GM23338 (cell line): ENCODE data around the gene ANAPC13. TPM values are rescaled to one million over a fixed set of nuclear protein-coding genes. Genes with fewer than 3 reads are reported as not detected.

Experiments
- ATAC-seq: fragments of 200-7000 bp; cut with Tn5 transposase; 3 replicates; pipeline ENCODE4 v1.9.1; 2020
- DNase-seq: peaks from one replicate; pipeline ENCODE4 v3.0.0-alpha.2; 2015; ENCODE audit warnings: low spot score
- H2AFZ ChIP-seq: fragments of 200-600 bp; sonication (generic); 2 replicates; pipeline ENCODE4 v1.8.0; 2016; ENCODE audit warnings: antibody characterized with exemption, mild to moderate bottlenecking, moderate library complexity
- H3F3A ChIP-seq: fragments of 200-600 bp; sonication (generic); replicated peaks from 2 replicates; pipeline ENCODE4 v1.8.0; 2017; ENCODE audit warnings: antibody characterized with exemption, mixed run types, low read depth
- H3K27ac ChIP-seq: fragments of 200-600 bp; sonication (generic); 2 replicates; pipeline ENCODE4 v1.6.1; 2016; ENCODE audit warnings: low read depth
- H3K27me3 ChIP-seq: fragments of 200-600 bp; sonication (generic); 2 replicates; pipeline ENCODE4 v1.8.0; 2016; ENCODE audit warnings: mild to moderate bottlenecking, mixed run types, moderate library complexity; ENCODE audit not compliant: insufficient read depth
- H3K36me3 ChIP-seq: fragments of 200-600 bp; sonication (generic); 2 replicates; pipeline ENCODE4 v1.8.0; 2016; ENCODE audit warnings: mild to moderate bottlenecking; ENCODE audit not compliant: insufficient read depth
- H3K4me1 ChIP-seq: fragments of 200-600 bp; sonication (generic); 2 replicates; pipeline ENCODE4 v1.8.0; 2016; ENCODE audit warnings: mild to moderate bottlenecking, moderate library complexity; ENCODE audit not compliant: insufficient read depth
- H3K4me2 ChIP-seq: fragments of 200-600 bp; sonication (generic); 2 replicates; pipeline ENCODE4 v1.7.1; 2017; ENCODE audit warnings: mixed run types
- H3K4me3 ChIP-seq: fragments of 200-600 bp; sonication (generic); 2 replicates; pipeline ENCODE4 v1.6.1; 2016; ENCODE audit warnings: mixed run types
- H3K79me2 ChIP-seq: fragments of 200-600 bp; sonication (generic); replicated peaks from 2 replicates; pipeline ENCODE4 v1.8.0; 2017; ENCODE audit warnings: mild to moderate bottlenecking; ENCODE audit not compliant: insufficient read depth
- H3K9me2 ChIP-seq: fragments of 200-600 bp; sonication (generic); 2 replicates; pipeline ENCODE4 v1.8.0; 2017; ENCODE audit not compliant: insufficient read depth
- H4K20me1 ChIP-seq: fragments of 200-600 bp; sonication (generic); replicated peaks from 2 replicates; pipeline ENCODE4 v1.8.0; 2017; ENCODE audit warnings: mild to moderate bottlenecking; ENCODE audit not compliant: insufficient read depth
- H3K27ac Mint-ChIP-seq: 2 replicates; pipeline ENCODE4 v1.8.0; 2020; ENCODE audit warnings: inconsistent platforms, mild to moderate bottlenecking, moderate library complexity, mixed read lengths
- H3K27me3 Mint-ChIP-seq: 3 replicates; pipeline ENCODE4 v1.8.0; 2022; ENCODE audit warnings: low read depth, mild to moderate bottlenecking, moderate library complexity, mixed read lengths, inconsistent platforms; ENCODE audit not compliant: insufficient read depth, poor library complexity
- H3K36me3 Mint-ChIP-seq: 3 replicates; pipeline ENCODE4 v1.8.0; 2021; ENCODE audit warnings: low read depth, mild to moderate bottlenecking, inconsistent platforms, moderate library complexity, mixed read lengths
- H3K4me1 Mint-ChIP-seq: 3 replicates; pipeline ENCODE4 v1.8.0; 2020; ENCODE audit warnings: mild to moderate bottlenecking, inconsistent platforms, mixed read lengths
- H3K4me3 Mint-ChIP-seq: 3 replicates; pipeline ENCODE4 v1.8.0; 2021; ENCODE audit warnings: moderate library complexity, mild to moderate bottlenecking, inconsistent platforms, mixed read lengths
- H3K9me3 Mint-ChIP-seq: 3 replicates; pipeline ENCODE4 v1.8.0; 2020; ENCODE audit warnings: moderate library complexity, mild to moderate bottlenecking, inconsistent platforms, mixed read lengths
- CTCF ChIP-seq, 2 experiments: fragments of 200-600 bp in 1 of 2; sonication (generic) in 1 of 2; conservative IDR thresholded peaks; 2 replicates each; pipeline versions ENCODE4 v1.5.1 to v1.6.1; 2016 to 2017; ENCODE audit warnings: antibody characterized with exemption in 2 of 2, low read depth in 2 of 2, mild to moderate bottlenecking in 2 of 2, moderate library complexity in 1 of 2
- ETS1 ChIP-seq: IDR thresholded peaks from 2 replicates; pipeline ENCODE4 v1.6.1; 2016; ENCODE audit warnings: antibody characterized with exemption
- EZH2phosphoT487 ChIP-seq: fragments of 200-600 bp; sonication (generic); IDR thresholded peaks from one replicate; pipeline ENCODE4 v1.8.1; 2018; ENCODE audit warnings: antibody characterized with exemption; ENCODE audit not compliant: unreplicated experiment
- JUNB ChIP-seq: IDR thresholded peaks from one replicate; pipeline ENCODE4 v1.6.1; 2016; ENCODE audit warnings: antibody characterized with exemption; ENCODE audit not compliant: unreplicated experiment
- REST ChIP-seq: IDR thresholded peaks from one replicate; pipeline ENCODE4 v1.6.1; 2018; ENCODE audit warnings: antibody characterized with exemption; ENCODE audit not compliant: unreplicated experiment
- STAT1 ChIP-seq: IDR thresholded peaks from one replicate; pipeline ENCODE4 v1.6.1; 2016; ENCODE audit warnings: antibody characterized with exemption; ENCODE audit not compliant: unreplicated experiment
- ZNF114 ChIP-seq: fragments of 250-450 bp; sonication (Bioruptor Pico); IDR thresholded peaks from 2 replicates; pipeline ENCODE4 v1.5.0; 2020; ENCODE audit warnings: mild to moderate bottlenecking, moderate library complexity
- polyA plus RNA-seq: library from polyadenylated mRNA; unstranded; fragments of >200 nt; fragmentation: Nextera tagmentation; extraction: Ambion mirVana; gene quantifications from 2 replicates; pipeline ENCODE4 v1.2.1, GENCODE V29; 2016
- total RNA-seq: library from RNA; depleted of rRNA; stranded (reverse); fragments of >200 nt; shearing (Covaris generic); gene quantifications from 2 replicates; pipeline ENCODE4 v1.2.3, GENCODE V29; 2014

Gene ANAPC13
- total and polyA plus RNA-seq, 2 experiments from 2014 or later, result 44.4 to 76.8 TPM

- TF ChIP-seq ETS1 (no peak), ZNF114 (CRISPR knock-in tag) (no peak), REST (no peak), STAT1 (no peak), JUNB (no peak)
Observed at GRCh38 chr3:134474956-134475355, 10.8 kb downstream of the ANAPC13 start (continued).

- Histone ChIP-seq H3K4me2 (no peak overlapping the region), H2AFZ (no peak overlapping the region)
- TF ChIP-seq JUNB (no peak), ETS1 (no peak), REST (no peak), CTCF (conservative IDR thresholded peaks at IDR 0.05; ENCODE audit: low read depth in 2 of 2) (peak; percentile 77 to 89), EZH2phosphoT487 (no peak)
Observed at GRCh38 chr3:134473868-134474546, 11.8 kb downstream of the ANAPC13 start.

More at GRCh38 chr3:134473868-134474546, 11.8 kb downstream of the ANAPC13 start:
- Histone ChIP-seq H3K4me1 (no peaks in the 10 kb centered on the region), H4K20me1 (no peaks in the 10 kb centered on the region), H3K4me3 (no peak overlapping the region), H3K27me3 (no peaks in the 10 kb centered on the region), H3K9me2 (no peaks in the 10 kb centered on the region), H3F3A (no peaks in the 10 kb centered on the region), H3K36me3 (peaks cover 18% of the 10 kb centered on the region), H3K27ac (no peak overlapping the region), H3K79me2 (no peaks in the 10 kb centered on the region)
- H3K4me1 Mint-ChIP-seq, result no peaks in the 10 kb centered on the region
- DNase-seq (peak; percentile 98), ATAC-seq (peak; percentile 97)
- no peaks in the 10 kb centered on the region for H3K27me3 Mint-ChIP-seq
- H3K36me3 Mint-ChIP-seq, result peaks cover 30% of the 10 kb centered on the region
- no peak overlapping the region for H3K27ac Mint-ChIP-seq
- no peaks in the 10 kb centered on the region for H3K9me3 Mint-ChIP-seq
- no peak overlapping the region for H3K4me3 Mint-ChIP-seq
